ENCODE data around the gene ZRANB1. TPM values are rescaled to one million over a fixed set of nuclear protein-coding genes. Genes with fewer than 3 reads are reported as not detected.
A peak's percentile ranks its signal among the peaks of the same experiment; 100 is the strongest.

ZRANB1 gene
- total and polyA plus RNA-seq, 2 experiments from 2014 or later, result 4.2 to 26.7 TPM

DNA sequence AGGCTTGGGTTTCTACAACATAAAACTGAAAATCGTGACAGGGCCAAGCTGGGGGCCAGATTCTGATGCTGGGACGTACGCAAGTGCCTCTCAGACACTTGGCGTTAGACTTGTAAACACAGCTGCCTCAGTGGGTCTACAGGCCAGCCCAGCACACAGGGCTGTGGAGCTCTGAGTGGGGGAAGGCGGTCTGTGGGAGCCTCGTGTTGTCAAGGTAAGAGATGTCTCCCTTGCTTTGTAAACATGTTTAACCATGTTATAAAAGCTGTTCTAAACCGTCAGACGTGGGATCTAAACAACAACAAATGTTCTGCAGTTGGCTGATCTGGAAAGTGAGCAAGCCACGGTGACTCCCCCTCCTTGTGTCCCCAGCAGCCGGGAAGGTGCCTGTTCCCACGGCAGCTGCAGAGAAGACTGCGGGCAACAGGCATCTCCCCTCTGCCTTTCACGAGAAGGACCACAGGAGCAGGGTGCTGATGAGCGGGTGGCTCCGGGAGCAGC lies 67.8 kb downstream of the ZRANB1 start (continued):
- TF ChIP-seq, protein P1, sequence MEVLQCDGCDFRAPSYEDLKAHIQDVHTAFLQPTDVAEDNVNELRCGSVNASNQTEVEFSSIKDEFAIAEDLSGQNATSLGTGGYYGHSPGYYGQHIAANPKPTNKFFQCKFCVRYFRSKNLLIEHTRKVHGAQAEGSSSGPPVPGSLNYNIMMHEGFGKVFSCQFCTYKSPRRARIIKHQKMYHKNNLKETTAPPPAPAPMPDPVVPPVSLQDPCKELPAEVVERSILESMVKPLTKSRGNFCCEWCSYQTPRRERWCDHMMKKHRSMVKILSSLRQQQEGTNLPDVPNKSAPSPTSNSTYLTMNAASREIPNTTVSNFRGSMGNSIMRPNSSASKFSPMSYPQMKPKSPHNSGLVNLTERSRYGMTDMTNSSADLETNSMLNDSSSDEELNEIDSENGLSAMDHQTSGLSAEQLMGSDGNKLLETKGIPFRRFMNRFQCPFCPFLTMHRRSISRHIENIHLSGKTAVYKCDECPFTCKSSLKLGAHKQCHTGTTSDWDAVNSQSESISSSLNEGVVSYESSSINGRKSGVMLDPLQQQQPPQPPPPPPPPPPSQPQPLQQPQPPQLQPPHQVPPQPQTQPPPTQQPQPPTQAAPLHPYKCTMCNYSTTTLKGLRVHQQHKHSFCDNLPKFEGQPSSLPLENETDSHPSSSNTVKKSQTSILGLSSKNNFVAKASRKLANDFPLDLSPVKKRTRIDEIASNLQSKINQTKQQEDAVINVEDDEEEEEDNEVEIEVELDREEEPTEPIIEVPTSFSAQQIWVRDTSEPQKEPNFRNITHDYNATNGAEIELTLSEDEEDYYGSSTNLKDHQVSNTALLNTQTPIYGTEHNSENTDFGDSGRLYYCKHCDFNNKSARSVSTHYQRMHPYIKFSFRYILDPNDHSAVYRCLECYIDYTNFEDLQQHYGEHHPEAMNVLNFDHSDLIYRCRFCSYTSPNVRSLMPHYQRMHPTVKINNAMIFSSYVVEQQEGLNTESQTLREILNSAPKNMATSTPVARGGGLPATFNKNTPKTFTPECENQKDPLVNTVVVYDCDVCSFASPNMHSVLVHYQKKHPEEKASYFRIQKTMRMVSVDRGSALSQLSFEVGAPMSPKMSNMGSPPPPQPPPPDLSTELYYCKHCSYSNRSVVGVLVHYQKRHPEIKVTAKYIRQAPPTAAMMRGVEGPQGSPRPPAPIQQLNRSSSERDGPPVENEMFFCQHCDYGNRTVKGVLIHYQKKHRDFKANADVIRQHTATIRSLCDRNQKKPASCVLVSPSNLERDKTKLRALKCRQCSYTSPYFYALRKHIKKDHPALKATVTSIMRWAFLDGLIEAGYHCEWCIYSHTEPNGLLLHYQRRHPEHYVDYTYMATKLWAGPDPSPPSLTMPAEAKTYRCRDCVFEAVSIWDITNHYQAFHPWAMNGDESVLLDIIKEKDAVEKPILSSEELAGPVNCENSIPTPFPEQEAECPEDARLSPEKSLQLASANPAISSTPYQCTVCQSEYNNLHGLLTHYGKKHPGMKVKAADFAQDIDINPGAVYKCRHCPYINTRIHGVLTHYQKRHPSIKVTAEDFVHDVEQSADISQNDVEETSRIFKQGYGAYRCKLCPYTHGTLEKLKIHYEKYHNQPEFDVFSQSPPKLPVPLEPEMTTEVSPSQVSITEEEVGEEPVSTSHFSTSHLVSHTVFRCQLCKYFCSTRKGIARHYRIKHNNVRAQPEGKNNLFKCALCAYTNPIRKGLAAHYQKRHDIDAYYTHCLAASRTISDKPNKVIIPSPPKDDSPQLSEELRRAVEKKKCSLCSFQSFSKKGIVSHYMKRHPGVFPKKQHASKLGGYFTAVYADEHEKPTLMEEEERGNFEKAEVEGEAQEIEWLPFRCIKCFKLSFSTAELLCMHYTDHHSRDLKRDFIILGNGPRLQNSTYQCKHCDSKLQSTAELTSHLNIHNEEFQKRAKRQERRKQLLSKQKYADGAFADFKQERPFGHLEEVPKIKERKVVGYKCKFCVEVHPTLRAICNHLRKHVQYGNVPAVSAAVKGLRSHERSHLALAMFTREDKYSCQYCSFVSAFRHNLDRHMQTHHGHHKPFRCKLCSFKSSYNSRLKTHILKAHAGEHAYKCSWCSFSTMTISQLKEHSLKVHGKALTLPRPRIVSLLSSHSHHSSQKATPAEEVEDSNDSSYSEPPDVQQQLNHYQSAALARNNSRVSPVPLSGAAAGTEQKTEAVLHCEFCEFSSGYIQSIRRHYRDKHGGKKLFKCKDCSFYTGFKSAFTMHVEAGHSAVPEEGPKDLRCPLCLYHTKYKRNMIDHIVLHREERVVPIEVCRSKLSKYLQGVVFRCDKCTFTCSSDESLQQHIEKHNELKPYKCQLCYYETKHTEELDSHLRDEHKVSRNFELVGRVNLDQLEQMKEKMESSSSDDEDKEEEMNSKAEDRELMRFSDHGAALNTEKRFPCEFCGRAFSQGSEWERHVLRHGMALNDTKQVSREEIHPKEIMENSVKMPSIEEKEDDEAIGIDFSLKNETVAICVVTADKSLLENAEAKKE (CRISPR knock-in tag; IDR thresholded peaks at IDR 0.05), result no peak

DNA sequence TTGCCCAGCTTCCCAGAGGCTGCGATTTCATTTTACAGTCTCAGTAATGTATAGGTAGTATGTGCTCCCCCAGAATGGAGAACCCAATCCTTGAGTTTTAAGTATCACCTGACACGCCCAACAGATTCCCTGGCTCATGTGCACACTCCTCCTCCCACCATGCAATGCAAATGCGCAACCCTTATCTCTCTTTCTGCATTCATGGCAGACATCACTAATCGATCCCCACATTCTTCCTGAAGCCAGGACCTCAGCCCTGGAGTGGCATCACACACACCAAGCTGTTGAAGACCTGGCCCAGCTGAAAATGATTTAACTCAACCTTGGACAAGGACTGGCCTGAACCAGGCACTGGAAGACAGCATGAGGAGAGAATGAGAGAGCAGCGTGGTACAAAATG lies 68.4 kb downstream of the ZRANB1 start:
- peaks cover 98% of the 10 kb centered on the region for H3K79me2 ChIP-seq (replicated peaks; ENCODE audit: insufficient read depth)
- H3K27ac ChIP-seq (ENCODE audit: low read depth), result 0 out of 2 replicates have a peak overlapping the region, but pooled peaks have one; percentile 63
- peaks cover 33% of the 10 kb centered on the region for H3K27me3 Mint-ChIP-seq (ENCODE audit: insufficient read depth, low read depth, poor library complexity)
- no peak overlapping the region for H3K4me3 ChIP-seq
- peaks cover 70% of the 10 kb centered on the region for H3K36me3 Mint-ChIP-seq (ENCODE audit: low read depth)
- H3K27me3 ChIP-seq (ENCODE audit: insufficient read depth), result no peaks in the 10 kb centered on the region
- peaks cover 78% of the 10 kb centered on the region for H4K20me1 ChIP-seq (replicated peaks; ENCODE audit: insufficient read depth)
- ATAC-seq (no peak), DNase-seq (ENCODE audit: low spot score) (no peak)
- peak overlapping the region; percentile 49; the same call in 1 of the 2 replicates for H3K27ac Mint-ChIP-seq
- H3F3A ChIP-seq (replicated peaks; ENCODE audit: low read depth), result peaks cover 6% of the 10 kb centered on the region
- H3K9me2 ChIP-seq (ENCODE audit: insufficient read depth), result no peaks in the 10 kb centered on the region
- H3K36me3 ChIP-seq (ENCODE audit: insufficient read depth), result no peaks in the 10 kb centered on the region; the same call in 1 of the 2 replicates
- H3K4me3 Mint-ChIP-seq, result no peak overlapping the region
- H3K4me1 ChIP-seq (ENCODE audit: insufficient read depth), result peaks cover 31% of the 10 kb centered on the region
- H2AFZ ChIP-seq, result no peak overlapping the region
- peaks cover 67% of the 10 kb centered on the region for H3K4me1 Mint-ChIP-seq
- H3K9me3 Mint-ChIP-seq, result no peaks in the 10 kb centered on the region
- H3K4me2 ChIP-seq, result peak overlapping the region; percentile 20; the same call in 1 of the 2 replicates
- TF ChIP-seq STAT1 (IDR thresholded peaks at IDR 0.05; ENCODE audit: unreplicated experiment) (no peak), EZH2phosphoT487 (IDR thresholded peaks at IDR 0.05; ENCODE audit: unreplicated experiment) (no peak), POLR2AphosphoS5 (IDR thresholded peaks at IDR 0.05; ENCODE audit: low read depth) (no peak), JUNB (IDR thresholded peaks at IDR 0.05; ENCODE audit: unreplicated experiment) (no peak), ZNF331 (CRISPR knock-in tag; IDR thresholded peaks at IDR 0.05; ENCODE audit: low read depth) (no peak), CREB1 (CRISPR knock-in tag; IDR thresholded peaks at IDR 0.05; ENCODE audit: low read depth) (no peak), ZNF114 (CRISPR knock-in tag; IDR thresholded peaks at IDR 0.05) (no peak), EZH2 (IDR thresholded peaks at IDR 0.05; ENCODE audit: low read depth, unreplicated experiment) (no peak)
- TF ChIP-seq, protein P2, sequence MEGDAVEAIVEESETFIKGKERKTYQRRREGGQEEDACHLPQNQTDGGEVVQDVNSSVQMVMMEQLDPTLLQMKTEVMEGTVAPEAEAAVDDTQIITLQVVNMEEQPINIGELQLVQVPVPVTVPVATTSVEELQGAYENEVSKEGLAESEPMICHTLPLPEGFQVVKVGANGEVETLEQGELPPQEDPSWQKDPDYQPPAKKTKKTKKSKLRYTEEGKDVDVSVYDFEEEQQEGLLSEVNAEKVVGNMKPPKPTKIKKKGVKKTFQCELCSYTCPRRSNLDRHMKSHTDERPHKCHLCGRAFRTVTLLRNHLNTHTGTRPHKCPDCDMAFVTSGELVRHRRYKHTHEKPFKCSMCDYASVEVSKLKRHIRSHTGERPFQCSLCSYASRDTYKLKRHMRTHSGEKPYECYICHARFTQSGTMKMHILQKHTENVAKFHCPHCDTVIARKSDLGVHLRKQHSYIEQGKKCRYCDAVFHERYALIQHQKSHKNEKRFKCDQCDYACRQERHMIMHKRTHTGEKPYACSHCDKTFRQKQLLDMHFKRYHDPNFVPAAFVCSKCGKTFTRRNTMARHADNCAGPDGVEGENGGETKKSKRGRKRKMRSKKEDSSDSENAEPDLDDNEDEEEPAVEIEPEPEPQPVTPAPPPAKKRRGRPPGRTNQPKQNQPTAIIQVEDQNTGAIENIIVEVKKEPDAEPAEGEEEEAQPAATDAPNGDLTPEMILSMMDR (conservative IDR thresholded peaks at IDR 0.05; ENCODE audit: low read depth in 2 of 2), result no peak
- TF ChIP-seq, protein P3, sequence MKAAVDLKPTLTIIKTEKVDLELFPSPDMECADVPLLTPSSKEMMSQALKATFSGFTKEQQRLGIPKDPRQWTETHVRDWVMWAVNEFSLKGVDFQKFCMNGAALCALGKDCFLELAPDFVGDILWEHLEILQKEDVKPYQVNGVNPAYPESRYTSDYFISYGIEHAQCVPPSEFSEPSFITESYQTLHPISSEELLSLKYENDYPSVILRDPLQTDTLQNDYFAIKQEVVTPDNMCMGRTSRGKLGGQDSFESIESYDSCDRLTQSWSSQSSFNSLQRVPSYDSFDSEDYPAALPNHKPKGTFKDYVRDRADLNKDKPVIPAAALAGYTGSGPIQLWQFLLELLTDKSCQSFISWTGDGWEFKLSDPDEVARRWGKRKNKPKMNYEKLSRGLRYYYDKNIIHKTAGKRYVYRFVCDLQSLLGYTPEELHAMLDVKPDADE (IDR thresholded peaks at IDR 0.05), result no peak
- TF ChIP-seq, protein P4, sequence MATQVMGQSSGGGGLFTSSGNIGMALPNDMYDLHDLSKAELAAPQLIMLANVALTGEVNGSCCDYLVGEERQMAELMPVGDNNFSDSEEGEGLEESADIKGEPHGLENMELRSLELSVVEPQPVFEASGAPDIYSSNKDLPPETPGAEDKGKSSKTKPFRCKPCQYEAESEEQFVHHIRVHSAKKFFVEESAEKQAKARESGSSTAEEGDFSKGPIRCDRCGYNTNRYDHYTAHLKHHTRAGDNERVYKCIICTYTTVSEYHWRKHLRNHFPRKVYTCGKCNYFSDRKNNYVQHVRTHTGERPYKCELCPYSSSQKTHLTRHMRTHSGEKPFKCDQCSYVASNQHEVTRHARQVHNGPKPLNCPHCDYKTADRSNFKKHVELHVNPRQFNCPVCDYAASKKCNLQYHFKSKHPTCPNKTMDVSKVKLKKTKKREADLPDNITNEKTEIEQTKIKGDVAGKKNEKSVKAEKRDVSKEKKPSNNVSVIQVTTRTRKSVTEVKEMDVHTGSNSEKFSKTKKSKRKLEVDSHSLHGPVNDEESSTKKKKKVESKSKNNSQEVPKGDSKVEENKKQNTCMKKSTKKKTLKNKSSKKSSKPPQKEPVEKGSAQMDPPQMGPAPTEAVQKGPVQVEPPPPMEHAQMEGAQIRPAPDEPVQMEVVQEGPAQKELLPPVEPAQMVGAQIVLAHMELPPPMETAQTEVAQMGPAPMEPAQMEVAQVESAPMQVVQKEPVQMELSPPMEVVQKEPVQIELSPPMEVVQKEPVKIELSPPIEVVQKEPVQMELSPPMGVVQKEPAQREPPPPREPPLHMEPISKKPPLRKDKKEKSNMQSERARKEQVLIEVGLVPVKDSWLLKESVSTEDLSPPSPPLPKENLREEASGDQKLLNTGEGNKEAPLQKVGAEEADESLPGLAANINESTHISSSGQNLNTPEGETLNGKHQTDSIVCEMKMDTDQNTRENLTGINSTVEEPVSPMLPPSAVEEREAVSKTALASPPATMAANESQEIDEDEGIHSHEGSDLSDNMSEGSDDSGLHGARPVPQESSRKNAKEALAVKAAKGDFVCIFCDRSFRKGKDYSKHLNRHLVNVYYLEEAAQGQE (IDR thresholded peaks at IDR 0.05; ENCODE audit: unreplicated experiment), result no peak
